Lung (tissue), 12 donors: ENCODE measurements around the gene NTNG2. TPM values are rescaled to one million over a fixed set of nuclear protein-coding genes. Genes with fewer than 3 reads are reported as not detected.
"Not testable (repeated sequence)": the region's sequence is repeated elsewhere in the genome, so short reads cannot be mapped to it uniquely, and the experiment has no call there.

ENCODE experiments used
- ATAC-seq: fragments of 200-7000 bp; cut with Tn5 transposase; one replicate; pipeline ENCODE4 v1.9.1; 2020; ENCODE audit warnings: moderate number of reproducible peaks; ENCODE audit not compliant: insufficient read depth, low FRiP score
- DNase-seq, 3 donors: peaks; one replicate each; pipeline ENCODE4 v3.0.0-alpha.2; 2013 to 2017
- H3K27ac ChIP-seq, 2 donors: one replicate each; pipeline ENCODE4 v1.5.1; 2013; ENCODE audit warnings: mild to moderate bottlenecking in 2 of 2, moderate library complexity in 2 of 2, control low read depth in 1 of 2, inconsistent platforms in 1 of 2, low read depth in 1 of 2, low read length in 1 of 2
- H3K27me3 ChIP-seq, 3 donors: one replicate each; pipeline ENCODE4 v1.5.1; 2013; ENCODE audit warnings: low read length in 2 of 3; ENCODE audit not compliant: control insufficient read depth in 3 of 3, insufficient read depth in 3 of 3
- H3K36me3 ChIP-seq, 4 donors: one replicate each; pipeline ENCODE4 v1.5.1; 2013; ENCODE audit warnings: low read length in 4 of 4, mild to moderate bottlenecking in 1 of 4, moderate library complexity in 1 of 4; ENCODE audit not compliant: control insufficient read depth in 4 of 4, insufficient read depth in 4 of 4
- H3K4me1 ChIP-seq, 5 donors: one replicate each; pipeline ENCODE4 v1.5.1; 2013; ENCODE audit warnings: low read length in 5 of 5, mild to moderate bottlenecking in 2 of 5, moderate library complexity in 1 of 5; ENCODE audit not compliant: control insufficient read depth in 5 of 5, insufficient read depth in 5 of 5
- H3K4me3 ChIP-seq: one replicate; pipeline ENCODE4 v1.5.1; 2013; ENCODE audit warnings: mild to moderate bottlenecking, control low read depth, moderate library complexity
- H3K9ac ChIP-seq, 2 donors: one replicate each; pipeline ENCODE4 v1.5.1; 2013; ENCODE audit warnings: low read length in 2 of 2, control low read depth in 1 of 2; ENCODE audit not compliant: insufficient read depth in 1 of 2
- H3K9me3 ChIP-seq, 4 donors: one replicate each; pipeline ENCODE4 v1.5.1; 2013; ENCODE audit warnings: low read length in 3 of 4, mild to moderate bottlenecking in 1 of 4, moderate library complexity in 1 of 4; ENCODE audit not compliant: control insufficient read depth in 4 of 4, insufficient read depth in 3 of 4
- WGBS, 2 donors: extraction: QIAGEN DNeasy Blood & Tissue Kit; methylation state at CpG; one replicate each; pipeline ENCODE4 v1.1.7; 2013; 5-methylcytosine and 5-hydroxymethylcytosine counted together
- polyA plus RNA-seq, 2 donors: library from polyadenylated mRNA; stranded (reverse); fragments of 200-250 nt; gene quantifications; one replicate each; pipeline ENCODE4 v1.2.1, GENCODE V29; 2013
- total RNA-seq, 2 donors: library from RNA; depleted of rRNA in 1 of 2; stranded (reverse); fragments of >200 nt in 1 of 2; gene quantifications; one replicate each; pipeline ENCODE4 v1.2.1, GENCODE V29; 2014 to 2021
- TF ChIP-seq, protein P1 (sequence below): IDR thresholded peaks from 2 replicates; pipeline ENCODE4 v1.5.1; 2012; ENCODE audit warnings: mild to moderate bottlenecking; ENCODE audit errors: control extremely low read depth, extremely low read depth
- donor health status: control.
- donor health status: control.
- donor health status: Bipolar disorder and iron deficiency.
- donor health status: healthy.
- donor health status: DM: yes; HTN: yes; CAD: no.

NTNG2 gene
- total and polyA plus RNA-seq, 4 donors = 2.2 to 4.4 (median 2.5) TPM

DNA sequence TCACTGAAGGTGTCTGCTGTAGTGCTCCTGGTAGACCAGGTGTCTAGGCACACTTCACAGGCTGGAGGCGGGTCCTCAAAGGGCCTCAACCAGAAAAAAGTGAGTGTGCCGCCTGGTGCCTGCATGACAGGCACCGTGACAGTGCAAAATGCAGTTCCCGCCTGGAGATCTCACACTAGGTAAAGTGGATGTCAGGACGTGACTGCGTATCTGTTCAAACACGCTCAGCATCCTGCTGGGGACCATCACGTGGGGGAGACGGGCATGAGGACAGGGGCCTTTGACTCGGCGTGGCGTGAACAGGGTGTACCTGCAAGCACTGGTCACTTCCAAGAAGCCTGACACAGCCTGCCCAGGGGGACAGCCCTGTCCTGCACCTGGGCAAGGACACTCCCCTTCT lies 32.3 kb upstream of the NTNG2 start:
- H3K4me3 ChIP-seq = no peak overlapping the region
- DNase-seq = no peak
- peaks cover 0 to 4% (median 0%) of the 10 kb centered on the region in 4 donors for H3K9me3 ChIP-seq
- no peaks in the 10 kb centered on the region for H3K36me3 ChIP-seq
- TF ChIP-seq, protein P1, sequence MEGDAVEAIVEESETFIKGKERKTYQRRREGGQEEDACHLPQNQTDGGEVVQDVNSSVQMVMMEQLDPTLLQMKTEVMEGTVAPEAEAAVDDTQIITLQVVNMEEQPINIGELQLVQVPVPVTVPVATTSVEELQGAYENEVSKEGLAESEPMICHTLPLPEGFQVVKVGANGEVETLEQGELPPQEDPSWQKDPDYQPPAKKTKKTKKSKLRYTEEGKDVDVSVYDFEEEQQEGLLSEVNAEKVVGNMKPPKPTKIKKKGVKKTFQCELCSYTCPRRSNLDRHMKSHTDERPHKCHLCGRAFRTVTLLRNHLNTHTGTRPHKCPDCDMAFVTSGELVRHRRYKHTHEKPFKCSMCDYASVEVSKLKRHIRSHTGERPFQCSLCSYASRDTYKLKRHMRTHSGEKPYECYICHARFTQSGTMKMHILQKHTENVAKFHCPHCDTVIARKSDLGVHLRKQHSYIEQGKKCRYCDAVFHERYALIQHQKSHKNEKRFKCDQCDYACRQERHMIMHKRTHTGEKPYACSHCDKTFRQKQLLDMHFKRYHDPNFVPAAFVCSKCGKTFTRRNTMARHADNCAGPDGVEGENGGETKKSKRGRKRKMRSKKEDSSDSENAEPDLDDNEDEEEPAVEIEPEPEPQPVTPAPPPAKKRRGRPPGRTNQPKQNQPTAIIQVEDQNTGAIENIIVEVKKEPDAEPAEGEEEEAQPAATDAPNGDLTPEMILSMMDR = no peak
- H3K4me1 ChIP-seq = peaks cover 0 to 8% (median 0%) of the 10 kb centered on the region in 5 donors
- H3K27me3 ChIP-seq = peaks cover 0 to 40% (median 31%) of the 10 kb centered on the region in 3 donors
- H3K27ac ChIP-seq = no peak overlapping the region
- no peak overlapping the region for H3K9ac ChIP-seq
- 85 to 86% methylated on average over 12 of the region's 12 CpGs for WGBS, 2 donors
- ATAC-seq = no peak

DNA sequence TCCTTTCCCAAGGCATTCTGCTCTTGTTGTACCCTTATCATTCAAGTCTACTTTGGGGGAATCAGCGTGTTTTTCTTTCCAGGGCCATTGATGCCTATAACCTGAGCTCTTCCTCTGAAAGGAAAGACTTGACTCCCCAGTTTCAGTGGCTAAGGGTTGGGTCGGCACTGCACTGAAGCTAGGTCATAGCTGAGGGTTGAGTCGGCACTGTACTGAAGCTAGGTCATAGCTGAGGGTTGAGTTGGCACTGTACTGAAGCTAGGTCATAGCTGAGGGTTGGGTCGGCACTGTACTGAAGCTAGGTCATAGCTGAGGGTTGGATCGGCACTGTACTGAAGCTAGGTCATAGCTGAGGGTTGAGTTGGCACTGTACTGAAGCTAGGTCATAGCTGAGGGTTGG lies 27.8 kb upstream of the NTNG2 start:
- ATAC-seq, H3K36me3 ChIP-seq, DNase-seq, H3K27ac ChIP-seq, H3K4me1 ChIP-seq, H3K9me3 ChIP-seq, H3K4me3 ChIP-seq, H3K9ac ChIP-seq: not testable (repeated sequence)
- WGBS, 2 donors = 69 to 91% methylated on average over 5 of the region's 5 CpGs
- peaks cover 0 to 49% (median 11%) of the 10 kb centered on the region in 3 donors for H3K27me3 ChIP-seq

DNA sequence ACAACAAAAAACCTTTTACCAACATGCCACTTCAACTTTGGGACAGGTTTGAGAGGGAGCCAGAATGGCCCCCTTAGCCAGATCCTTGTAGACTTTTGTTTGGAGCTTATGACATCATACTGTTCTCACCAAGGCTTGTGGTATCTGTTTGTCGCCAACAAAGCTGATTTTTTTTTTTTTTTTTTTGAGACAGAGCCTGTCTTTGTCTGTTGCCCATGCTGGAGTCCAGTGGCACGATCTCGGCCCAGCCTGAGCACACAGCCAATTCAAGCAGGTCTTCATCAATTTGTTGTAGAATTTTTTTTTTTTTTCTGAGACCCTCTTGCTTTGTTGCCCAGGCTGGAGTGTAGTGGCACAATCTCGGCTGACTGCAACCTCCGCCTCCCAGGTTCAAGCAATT lies 26.4 kb upstream of the NTNG2 start:
- Histone ChIP-seq H3K27me3 (peaks cover 0 to 55% (median 18%) of the 10 kb centered on the region in 3 donors), H3K4me1 (no peaks in the 10 kb centered on the region), H3K9me3 (peaks cover 0 to 6% (median 0%) of the 10 kb centered on the region in 4 donors), H3K4me3 (no peak overlapping the region), H3K27ac (no peak overlapping the region), H3K9ac (no peak overlapping the region), H3K36me3 (no peaks in the 10 kb centered on the region)
- 88 to 92% methylated on average over 5 of the region's 5 CpGs for WGBS, 2 donors
- DNase-seq (no peak), ATAC-seq (no peak)
- TF ChIP-seq, protein P1 = no peak

DNA sequence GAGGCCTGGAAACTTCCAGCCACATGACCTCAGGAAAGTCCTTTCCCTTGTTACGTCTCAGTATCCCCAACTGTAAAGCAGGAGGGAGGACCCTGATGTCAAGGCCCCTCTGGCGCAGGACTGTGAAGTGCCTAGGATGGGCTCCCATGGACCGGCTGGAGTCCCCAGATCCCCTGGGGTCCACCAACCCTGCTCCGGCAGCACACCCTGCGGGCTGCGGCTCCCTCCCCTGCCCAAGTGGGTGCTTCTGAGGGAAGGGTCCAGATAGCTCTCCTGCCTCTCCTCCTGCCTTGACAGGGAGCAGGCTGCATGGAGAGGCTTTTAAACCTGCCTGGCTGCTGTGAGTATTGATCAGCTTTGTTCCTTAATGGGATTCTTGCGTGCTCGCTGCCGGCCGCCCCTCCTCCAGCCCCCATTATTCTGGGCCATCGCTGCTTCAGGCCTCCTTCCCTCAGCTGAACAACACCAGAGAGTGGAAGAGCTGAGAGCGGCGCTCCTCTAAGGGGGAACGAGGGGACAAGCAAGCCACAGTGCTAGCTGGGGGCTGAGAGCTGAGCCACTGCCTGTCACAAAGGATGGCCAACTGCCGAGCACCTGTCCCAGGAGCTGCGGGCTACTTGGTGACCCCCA lies 25.6 kb upstream of the NTNG2 start:
- ATAC-seq = no peak
- Histone ChIP-seq H3K9me3 (peaks cover 0 to 6% (median 0%) of the 10 kb centered on the region in 4 donors), H3K9ac (no peak overlapping the region), H3K27ac (no peak overlapping the region), H3K36me3 (no peaks in the 10 kb centered on the region), H3K27me3 (peaks cover 0 to 54% (median 17%) of the 10 kb centered on the region in 3 donors), H3K4me1 (peaks cover 0 to 2% (median 0%) of the 10 kb centered on the region in 5 donors), H3K4me3 (no peak overlapping the region)
- WGBS, 2 donors = 59 to 66% methylated on average over 16 of the region's 16 CpGs
- no peak for DNase-seq
- TF ChIP-seq, protein P1 = no peak
